22Rv1 (cell line): ENCODE results near the gene IL10RA.

Experiments used
- H3K27ac ChIP-seq: fragments of 450-650 bp; 2 replicates; pipeline ENCODE4 v1.5.1; 2017
- CTCF ChIP-seq: fragments of 450-650 bp; IDR thresholded peaks from 2 replicates; pipeline ENCODE4 v1.5.1; 2017; ENCODE audit warnings: mild to moderate bottlenecking
- ZFX ChIP-seq: fragments of 450-650 bp; IDR thresholded peaks from 2 replicates; pipeline ENCODE4 v1.6.1; 2017; ENCODE audit warnings: antibody characterized with exemption, borderline replicate concordance

IL10RA gene

GRCh38 chr11:117985953-117986887, at the start of gene IL10RA:
TSS of gene IL10RA (plus strand) at chr11:117986394. CDS start at chr11:117986468, 74 bp downstream.
- TF ChIP-seq CTCF (no peak), ZFX (no peak)
- no peak within 1 kb of the TSS for H3K27ac ChIP-seq

GRCh38 chr11:117936973-117937372, 49.2 kb upstream of the IL10RA start:
- TF ChIP-seq CTCF, result no peak
- no peak for TF ChIP-seq ZFX
- no peak overlapping the region for H3K27ac ChIP-seq

GRCh38 chr11:117940736-117941135, 45.5 kb upstream of the IL10RA start:
- H3K27ac ChIP-seq, result no peak overlapping the region
- no peak for TF ChIP-seq CTCF
- TF ChIP-seq ZFX, result no peak

GRCh38 chr11:117941163-117941707, 45.0 kb upstream of the IL10RA start:
- H3K27ac ChIP-seq, result no peak overlapping the region
- no peak for TF ChIP-seq CTCF
- no peak for TF ChIP-seq ZFX

GRCh38 chr11:117941976-117942654, 44.1 kb upstream of the IL10RA start:
- no peak overlapping the region for H3K27ac ChIP-seq
- TF ChIP-seq ZFX (no peak), CTCF (no peak)

- TF ChIP-seq CTCF, result no peak
- no peak for TF ChIP-seq ZFX
- no peak overlapping the region for H3K27ac ChIP-seq
Observed at GRCh38 chr11:117944554-117944953, 41.6 kb upstream of the IL10RA start.
